Measurements from ENCODE around the gene DDIT4. TPM values are rescaled to one million over a fixed set of nuclear protein-coding genes. Genes with fewer than 3 reads are reported as not detected.
A peak's percentile ranks its signal among the peaks of the same experiment; 100 is the strongest.
"Not testable (repeated sequence)": the region's sequence is repeated elsewhere in the genome, so short reads cannot be mapped to it uniquely, and the experiment has no call there.

The DDIT4 gene
- total RNA-seq, 4 donors from 2014 or later, result 93.0 to 309 (median 134) TPM

GRCh38 chr10:72243822-72244437 lies 29.8 kb upstream of the DDIT4 start:
- WGBS, 2 donors, result 56 to 58% methylated on average over 11 of the region's 11 CpGs
- peak; percentile 63 to 66 for DNase-seq
- no peaks in the 10 kb centered on the region for H3K36me3 ChIP-seq
- no peaks in the 10 kb centered on the region for H3K27me3 ChIP-seq
- H3K9me3 ChIP-seq, result no peaks in the 10 kb centered on the region
- intact Hi-C loops (cut with DNase I), result no loop called here
- no peak overlapping the region for H3K4me3 ChIP-seq (replicated peaks in 1 of 3)
- H3K27ac ChIP-seq, result peak overlapping the region; percentile 71 to 80 (median 73)
- TF ChIP-seq POLR2A (IDR thresholded peaks at IDR 0.05), result no peak
- peak in 4 of 6 experiments; percentile 0 to 49 (median 30) for TF ChIP-seq CTCF (IDR thresholded peaks at IDR 0.05)
- H3K4me1 ChIP-seq, result peaks cover 57 to 70% of the 10 kb centered on the region in 2 donors

DNA sequence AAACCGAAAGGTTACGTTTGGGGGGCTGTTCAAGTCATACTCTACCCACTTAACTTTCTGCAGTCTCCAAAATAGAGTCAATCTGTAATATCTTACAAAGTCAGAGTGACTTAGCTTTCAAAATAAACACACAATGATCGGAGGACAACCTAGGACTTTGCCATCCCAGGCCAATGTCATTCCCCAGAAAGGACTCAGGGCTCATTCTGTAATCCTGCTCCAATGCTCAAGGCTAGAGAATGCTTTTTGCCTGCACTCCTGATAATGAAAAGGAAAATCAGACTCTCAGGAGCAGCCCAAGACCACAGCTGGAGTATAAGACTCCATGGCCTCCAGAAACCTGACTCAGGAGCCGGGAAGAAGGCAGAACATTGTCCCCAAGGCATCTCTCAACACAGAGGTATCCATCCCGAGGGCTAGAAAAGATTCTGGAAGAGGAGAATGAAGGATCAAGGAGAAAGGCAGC lies 29.1 kb upstream of the DDIT4 start:
- intact Hi-C loops (cut with DNase I), result no loop called here
- DNase-seq, result no peak
- no peaks in the 10 kb centered on the region for H3K9me3 ChIP-seq
- TF ChIP-seq POLR2A (IDR thresholded peaks at IDR 0.05), result no peak
- TF ChIP-seq CTCF (IDR thresholded peaks at IDR 0.05), result no peak
- H3K4me3 ChIP-seq (replicated peaks in 1 of 3), result no peak overlapping the region
- WGBS, 2 donors, result 66 to 75% methylated on average over 5 of the region's 5 CpGs
- no peaks in the 10 kb centered on the region for H3K36me3 ChIP-seq
- peaks cover 64 to 77% of the 10 kb centered on the region in 2 donors for H3K4me1 ChIP-seq
- H3K27ac ChIP-seq, result peak overlapping the region; percentile 71 to 80 (median 73)
- H3K27me3 ChIP-seq, result no peaks in the 10 kb centered on the region

DNA sequence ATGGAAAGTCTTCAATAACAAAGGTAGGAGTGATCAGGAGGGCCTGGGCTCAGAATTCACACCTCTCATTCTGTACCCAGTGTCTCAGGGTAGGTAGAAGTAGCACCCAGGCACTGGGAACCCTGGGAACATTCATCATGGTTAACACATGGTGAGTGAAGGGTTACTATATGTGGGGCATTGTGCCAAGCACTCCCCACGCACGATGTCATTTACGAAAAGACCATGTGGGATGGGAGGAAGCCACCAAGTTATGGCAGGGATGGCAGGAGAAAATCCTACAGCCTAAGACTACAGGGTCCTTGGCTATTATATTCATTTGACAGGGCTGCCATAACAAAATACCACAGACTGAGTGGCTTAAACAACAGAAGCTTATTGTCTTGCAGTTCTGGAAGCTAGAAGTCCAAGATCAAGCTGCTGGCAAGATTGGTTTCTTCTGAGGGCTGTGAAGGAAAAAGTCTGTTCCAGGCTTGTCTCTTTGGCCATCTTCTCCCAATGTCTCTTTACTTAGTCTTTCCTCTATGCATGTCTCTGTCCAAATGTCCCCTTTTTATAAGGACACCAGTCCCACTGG lies 27.7 kb upstream of the DDIT4 start:
- intact Hi-C loops (cut with DNase I), result no loop called here
- DNase-seq, result no peak
- WGBS, 2 donors, result 0 to 5% methylated on average over 3 of the region's 3 CpGs
- Histone ChIP-seq H3K9me3 (no peaks in the 10 kb centered on the region), H3K36me3 (no peaks in the 10 kb centered on the region), H3K4me3 (replicated peaks in 1 of 3) (no peak overlapping the region), H3K4me1 (peaks cover 67 to 91% of the 10 kb centered on the region in 2 donors), H3K27ac (peak overlapping the region in 2 of 3 donors; percentile 25 to 88), H3K27me3 (no peaks in the 10 kb centered on the region)
- TF ChIP-seq POLR2A (IDR thresholded peaks at IDR 0.05) (no peak), CTCF (IDR thresholded peaks at IDR 0.05) (no peak)

- Histone ChIP-seq H3K4me1 (peaks cover 64 to 93% of the 10 kb centered on the region in 2 donors), H3K27me3 (no peaks in the 10 kb centered on the region), H3K36me3 (no peaks in the 10 kb centered on the region), H3K4me3 (replicated peaks in 1 of 3) (no peak overlapping the region), H3K9me3 (no peaks in the 10 kb centered on the region), H3K27ac (peak overlapping the region; percentile 76 to 88 (median 86))
- TF ChIP-seq POLR2A (IDR thresholded peaks at IDR 0.05), result peak in 1 of 2 donors; percentile 74
- TF ChIP-seq CTCF (IDR thresholded peaks at IDR 0.05), result peak in 2 of 6 experiments; percentile 2 to 15
- WGBS, 2 donors, result 22 to 29% methylated on average over 9 to 10 of the region's 10 CpGs
- intact Hi-C loops (cut with DNase I), result no loop called here
- DNase-seq, result peak; percentile 87 to 90
Observed at GRCh38 chr10:72248468-72249151, 25.1 kb upstream of the DDIT4 start.

DNA sequence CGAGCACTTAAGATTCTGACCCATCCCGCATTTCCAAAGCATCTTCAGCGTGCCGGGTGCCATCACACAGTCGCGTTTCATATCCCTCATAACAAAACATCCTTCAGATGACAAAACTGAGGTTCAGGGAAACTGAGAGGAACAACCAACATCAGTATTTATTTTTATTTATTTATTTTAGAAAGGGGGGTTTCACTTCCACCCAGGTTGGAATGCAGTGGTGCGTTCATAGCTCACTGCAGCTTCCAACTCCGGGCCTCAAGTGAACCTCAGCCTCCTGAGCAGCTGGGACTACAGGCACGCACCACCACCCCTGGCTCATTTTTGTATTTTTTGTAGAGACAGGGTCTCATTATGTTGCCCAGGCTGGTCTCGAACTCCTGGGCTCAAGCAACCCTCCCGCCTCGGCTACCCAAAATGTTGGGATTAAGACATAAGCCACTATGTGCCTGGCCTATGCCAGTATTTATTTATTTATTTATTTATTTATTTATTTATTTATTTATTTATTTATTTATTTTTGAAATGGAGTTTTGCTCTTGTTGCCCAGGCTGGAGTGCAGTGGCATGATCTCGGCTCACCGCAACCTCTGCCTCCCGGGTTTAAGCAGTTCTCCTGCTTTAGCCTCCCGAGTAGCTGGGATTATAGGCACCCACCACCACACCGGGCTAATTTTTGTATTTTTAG lies 24.4 kb upstream of the DDIT4 start:
- WGBS, 2 donors, result 84 to 86% methylated on average over 17 of the region's 17 CpGs
- peaks cover 65 to 93% of the 10 kb centered on the region in 2 donors for H3K4me1 ChIP-seq

More for the DNA sequence above, 24.4 kb upstream of the DDIT4 start:
- H3K36me3 ChIP-seq; intact Hi-C loops (cut with DNase I); H3K27me3 ChIP-seq; DNase-seq; H3K4me3 ChIP-seq (replicated peaks in 1 of 3); H3K9me3 ChIP-seq: not testable (repeated sequence)
- peak overlapping the region; percentile 76 to 88 (median 86) for H3K27ac ChIP-seq
